ENCODE results near the gene ZNF778. TPM values are rescaled to one million over a fixed set of nuclear protein-coding genes. Genes with fewer than 3 reads are reported as not detected.

Gene ZNF778
- total and polyA plus RNA-seq, 2 of the 13 experiments (the other 11 are each of a cell fraction or from before 2014, with no cell fraction given), result 3.8 to 7.2 TPM

DNA sequence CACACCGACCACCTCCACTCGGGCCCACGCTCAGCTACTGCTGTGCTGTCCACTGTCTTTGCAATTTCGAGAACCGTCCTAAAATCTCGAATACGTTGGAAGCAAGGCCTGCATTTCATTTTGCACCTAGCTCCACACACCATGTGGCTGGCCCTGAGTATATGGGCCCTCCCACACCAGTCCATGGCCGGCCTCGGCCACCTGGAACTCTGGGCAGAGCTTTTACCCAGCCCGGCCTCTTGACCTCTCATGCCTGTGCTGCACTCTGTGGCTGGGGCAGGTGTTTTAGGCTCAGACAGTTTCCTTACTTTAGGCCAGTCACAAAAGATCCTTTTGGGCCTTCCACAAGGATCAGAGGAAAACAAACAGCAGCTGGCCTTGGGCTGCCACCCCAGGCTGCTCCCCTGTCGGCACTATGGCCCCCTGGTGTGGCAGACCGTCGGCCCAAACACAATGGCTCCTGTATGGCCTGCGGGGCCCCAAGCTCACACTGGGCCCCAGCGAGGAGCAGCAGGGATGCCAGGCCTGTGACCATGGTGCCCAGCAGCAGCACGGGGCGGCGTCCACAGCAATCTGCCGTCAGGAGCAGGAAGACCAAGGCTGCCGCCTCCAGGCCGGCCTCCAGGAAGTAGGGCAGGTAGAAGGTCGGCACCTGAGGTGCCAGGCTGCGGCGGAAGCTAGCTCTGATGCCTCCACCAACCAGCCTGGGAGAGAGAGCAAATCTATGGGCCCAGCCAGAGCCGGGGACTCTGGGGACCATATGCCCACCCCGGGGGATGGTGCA is 19.7 kb upstream of the ZNF778 start (continued):
- TF ChIP-seq ZNF407 (CRISPR knock-in tag; IDR thresholded peaks at IDR 0.05; ENCODE audit: not compliant biosample characterization) (no peak), SNAPC4 (CRISPR knock-in tag; IDR thresholded peaks at IDR 0.05) (peak; percentile 87), REPIN1 (CRISPR knock-in tag; IDR thresholded peaks at IDR 0.05; ENCODE audit: borderline replicate concordance, low read depth) (no peak; the same call in 1 of the 2 replicates), EHMT2 (IDR thresholded peaks at IDR 0.05; ENCODE audit: borderline replicate concordance, low read depth, low read length) (no peak), ZNF556 (CRISPR knock-in tag; IDR thresholded peaks at IDR 0.05; ENCODE audit: borderline replicate concordance) (no peak), HDAC6 (IDR thresholded peaks at IDR 0.05; ENCODE audit: low read depth, low read length) (no peak), MAZ (IDR thresholded peaks at IDR 0.05; ENCODE audit: borderline replicate concordance, low read depth, low read length) (peak; percentile 66), MAZ (CRISPR knock-in tag; IDR thresholded peaks at IDR 0.05; ENCODE audit: low read depth) (peak; percentile 70), CC2D1A (CRISPR knock-in tag; IDR thresholded peaks at IDR 0.05) (no peak), MIXL1 (CRISPR knock-in tag; IDR thresholded peaks at IDR 0.05) (0 out of 2 replicates have a peak, but pooled peaks have one; percentile 55), XBP1 (CRISPR knock-in tag; IDR thresholded peaks at IDR 0.05) (no peak), FOXA1 (IDR thresholded peaks at IDR 0.05) (no peak), FOXA1 (CRISPR knock-in tag; IDR thresholded peaks at IDR 0.05) (peak; percentile 93), DR1 (CRISPR knock-in tag; IDR thresholded peaks at IDR 0.05) (peak; percentile 66)
- TF ChIP-seq, protein P1, sequence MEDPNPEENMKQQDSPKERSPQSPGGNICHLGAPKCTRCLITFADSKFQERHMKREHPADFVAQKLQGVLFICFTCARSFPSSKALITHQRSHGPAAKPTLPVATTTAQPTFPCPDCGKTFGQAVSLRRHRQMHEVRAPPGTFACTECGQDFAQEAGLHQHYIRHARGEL (CRISPR knock-in tag; IDR thresholded peaks at IDR 0.05), result no peak

Measured in HepG2 (cell line).